ENCODE data around the gene MROH2A.

Gene MROH2A

DNA sequence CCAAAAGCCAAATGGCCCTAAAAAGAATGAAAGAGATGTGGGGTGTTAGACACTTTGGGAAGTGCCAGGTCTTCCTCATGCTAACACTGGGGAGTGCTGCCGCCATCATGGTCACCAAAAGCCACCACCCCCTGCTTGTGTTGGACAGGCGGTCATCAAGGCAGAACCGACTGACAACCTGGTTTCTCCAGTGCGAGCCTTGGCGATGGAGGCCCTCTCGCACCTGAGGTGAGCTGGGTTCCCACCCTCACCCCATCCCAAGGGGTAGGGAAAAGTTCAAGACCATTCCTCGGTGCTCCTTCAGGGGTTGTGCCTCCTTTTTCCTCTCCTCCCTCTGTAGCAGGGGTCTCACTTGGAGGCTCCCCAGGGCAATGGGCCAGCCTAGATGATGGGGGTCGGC lies 33.6 kb downstream of the MROH2A start:
- Histone ChIP-seq H3K4me1 (no peaks in the 10 kb centered on the region), H3K27ac (no peak overlapping the region), H3K4me3 (no peak overlapping the region), H3K9me3 (peaks cover 0 to 4% (median 0%) of the 10 kb centered on the region in 3 donors), H3K36me3 (no peaks in the 10 kb centered on the region), H3K27me3 (peaks cover 0 to 9% of the 10 kb centered on the region in 2 donors)
- peak in 1 of 2 donors; percentile 7 for DNase-seq
- TF ChIP-seq, protein P1, sequence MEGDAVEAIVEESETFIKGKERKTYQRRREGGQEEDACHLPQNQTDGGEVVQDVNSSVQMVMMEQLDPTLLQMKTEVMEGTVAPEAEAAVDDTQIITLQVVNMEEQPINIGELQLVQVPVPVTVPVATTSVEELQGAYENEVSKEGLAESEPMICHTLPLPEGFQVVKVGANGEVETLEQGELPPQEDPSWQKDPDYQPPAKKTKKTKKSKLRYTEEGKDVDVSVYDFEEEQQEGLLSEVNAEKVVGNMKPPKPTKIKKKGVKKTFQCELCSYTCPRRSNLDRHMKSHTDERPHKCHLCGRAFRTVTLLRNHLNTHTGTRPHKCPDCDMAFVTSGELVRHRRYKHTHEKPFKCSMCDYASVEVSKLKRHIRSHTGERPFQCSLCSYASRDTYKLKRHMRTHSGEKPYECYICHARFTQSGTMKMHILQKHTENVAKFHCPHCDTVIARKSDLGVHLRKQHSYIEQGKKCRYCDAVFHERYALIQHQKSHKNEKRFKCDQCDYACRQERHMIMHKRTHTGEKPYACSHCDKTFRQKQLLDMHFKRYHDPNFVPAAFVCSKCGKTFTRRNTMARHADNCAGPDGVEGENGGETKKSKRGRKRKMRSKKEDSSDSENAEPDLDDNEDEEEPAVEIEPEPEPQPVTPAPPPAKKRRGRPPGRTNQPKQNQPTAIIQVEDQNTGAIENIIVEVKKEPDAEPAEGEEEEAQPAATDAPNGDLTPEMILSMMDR (IDR thresholded peaks at IDR 0.05) = no peak
- intact Hi-C loops (cut with DNase I; ENCODE audit: low total_unique reads) = no loop called here

DNA sequence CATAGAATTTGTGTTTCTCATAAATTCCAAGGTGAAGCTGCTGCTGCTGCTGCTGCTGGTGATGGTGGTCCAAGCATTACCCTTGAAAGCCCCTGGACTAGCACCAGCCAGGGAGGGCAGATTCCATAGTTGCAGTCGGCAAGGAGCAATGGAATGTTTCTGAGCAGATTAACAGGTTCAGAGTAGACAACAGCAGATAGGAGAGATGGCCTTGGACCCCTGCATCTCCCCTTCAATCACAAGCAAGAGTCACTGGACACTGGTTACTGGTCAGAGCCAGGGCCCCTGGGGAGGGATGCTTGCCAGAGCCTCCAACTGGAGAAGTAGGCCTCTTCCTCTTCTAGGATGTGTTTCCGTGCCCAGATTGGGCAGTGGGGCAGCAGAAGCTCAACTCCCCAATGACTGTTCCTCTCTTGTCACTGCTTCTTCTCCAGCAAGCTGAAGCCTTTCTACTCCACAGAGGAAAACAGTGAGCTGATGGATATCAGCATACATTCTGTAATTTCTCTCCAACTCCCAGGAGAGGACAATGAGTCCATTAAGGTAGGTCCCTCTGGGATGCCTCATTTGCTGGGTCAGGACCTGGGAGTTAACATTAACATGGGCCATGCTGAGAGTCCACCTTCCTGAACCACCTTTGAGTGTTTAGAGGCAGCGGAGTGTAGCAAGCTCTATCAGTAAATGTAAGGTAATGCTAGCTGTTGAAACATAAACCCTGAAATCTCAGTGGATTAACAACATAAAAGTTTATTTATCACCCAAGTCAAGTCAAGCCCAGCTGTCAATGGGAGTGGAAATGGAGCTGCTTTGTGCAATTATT lies 35.3 kb downstream of the MROH2A start:
- no peaks in the 10 kb centered on the region for H3K36me3 ChIP-seq
- no peak overlapping the region for H3K4me3 ChIP-seq
- intact Hi-C loops (cut with DNase I; ENCODE audit: low total_unique reads) = no loop called here
- DNase-seq = peak; percentile 10 to 38
- peaks cover 0 to 4% (median 0%) of the 10 kb centered on the region in 3 donors for H3K9me3 ChIP-seq
- H3K27me3 ChIP-seq = peaks cover 0 to 5% of the 10 kb centered on the region in 2 donors
- no peak overlapping the region for H3K27ac ChIP-seq
- no peaks in the 10 kb centered on the region for H3K4me1 ChIP-seq
- TF ChIP-seq, protein P1 (IDR thresholded peaks at IDR 0.05) = no peak

DNA sequence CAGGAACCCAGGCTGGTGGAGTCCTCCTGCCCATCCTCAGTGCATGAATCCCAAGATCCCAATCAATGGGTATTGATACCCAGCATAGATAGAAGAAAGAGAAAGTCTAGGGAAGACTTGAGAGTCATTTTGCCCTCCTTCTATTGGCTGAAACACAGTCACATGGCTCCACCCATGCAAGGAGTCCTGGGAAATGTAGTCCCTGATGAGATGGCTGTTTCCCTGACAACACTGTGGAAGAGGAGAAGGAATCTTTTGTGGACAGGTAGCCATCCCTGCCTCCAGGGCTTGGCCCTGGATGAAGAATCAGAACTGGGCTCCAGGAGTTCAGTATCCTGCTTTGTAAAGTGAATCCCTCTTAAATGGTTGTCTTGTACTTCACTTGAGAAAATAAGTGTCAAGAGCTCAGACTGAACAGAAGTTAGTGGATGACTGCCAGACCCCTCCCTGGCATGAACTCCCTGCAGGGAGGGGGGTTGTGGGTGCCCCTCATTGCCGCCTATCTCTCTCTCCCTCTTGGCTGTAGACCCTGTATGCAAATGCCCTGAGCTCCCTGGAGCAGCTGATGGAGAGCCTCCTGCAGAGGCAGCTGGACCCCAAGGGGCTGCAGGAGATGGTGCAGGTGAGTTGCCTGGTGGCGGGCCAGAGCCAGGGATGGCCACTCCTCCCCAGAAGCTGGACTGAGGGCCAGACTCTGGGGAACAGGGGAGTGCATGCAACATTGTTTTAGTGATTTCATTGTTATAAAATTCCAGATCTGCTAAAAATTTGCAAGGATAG lies 36.1 kb downstream of the MROH2A start:
- H3K36me3 ChIP-seq = no peaks in the 10 kb centered on the region
- intact Hi-C loops (cut with DNase I; ENCODE audit: low total_unique reads) = no loop called here
- TF ChIP-seq, protein P1 (IDR thresholded peaks at IDR 0.05) = no peak
- H3K4me3 ChIP-seq = no peak overlapping the region
- H3K27me3 ChIP-seq = peaks cover 0 to 3% of the 10 kb centered on the region in 2 donors
- DNase-seq = peak; percentile 12 to 45
- H3K4me1 ChIP-seq = no peaks in the 10 kb centered on the region
- peaks cover 0 to 4% (median 0%) of the 10 kb centered on the region in 3 donors for H3K9me3 ChIP-seq
- no peak overlapping the region for H3K27ac ChIP-seq

GRCh38 chr2:233815861-233816260 lies 37.7 kb downstream of the MROH2A start:
- intact Hi-C loops (cut with DNase I; ENCODE audit: low total_unique reads) = no loop called here
- TF ChIP-seq, protein P1 (IDR thresholded peaks at IDR 0.05) = no peak
- Histone ChIP-seq H3K27me3 (peaks cover 0 to 3% of the 10 kb centered on the region in 2 donors), H3K9me3 (peaks cover 0 to 4% (median 0%) of the 10 kb centered on the region in 3 donors), H3K4me3 (no peak overlapping the region), H3K27ac (no peak overlapping the region), H3K36me3 (no peaks in the 10 kb centered on the region), H3K4me1 (no peaks in the 10 kb centered on the region)
- no peak for DNase-seq

- DNase-seq = no peak
- Histone ChIP-seq H3K27me3 (peaks cover 0 to 1% of the 10 kb centered on the region in 2 donors), H3K36me3 (no peaks in the 10 kb centered on the region), H3K27ac (no peak overlapping the region), H3K4me3 (no peak overlapping the region), H3K9me3 (peaks cover 0 to 4% (median 0%) of the 10 kb centered on the region in 3 donors), H3K4me1 (no peaks in the 10 kb centered on the region)
- TF ChIP-seq, protein P1 (IDR thresholded peaks at IDR 0.05) = no peak
- intact Hi-C loops (cut with DNase I; ENCODE audit: low total_unique reads) = no loop called here
Measured at GRCh38 chr2:233816334-233816733, 38.2 kb downstream of the MROH2A start.

Data from tibial artery (tissue), 4 donors.